Measurements from ENCODE around the gene OSBPL2.

- TF ChIP-seq POLR2A (IDR thresholded peaks at IDR 0.05) (no peak), CTCF (IDR thresholded peaks at IDR 0.05 in 8 of 11, conservative IDR thresholded peaks at IDR 0.05 in 3 of 11) (no peak)
Observed at GRCh38 chr20:62285151-62285550, 46.8 kb downstream of the OSBPL2 start.

Data from spleen (tissue), 7 donors.